Liver (tissue), 9 donors: ENCODE data around the gene LRRFIP2. TPM values are rescaled to one million over a fixed set of nuclear protein-coding genes. Genes with fewer than 3 reads are reported as not detected.

Source experiments
- DNase-seq: peaks from one replicate; pipeline ENCODE4 v3.0.0-alpha.2; 2017; ENCODE audit warnings: low spot score
- H3K27ac ChIP-seq, 2 donors: one replicate each; pipeline ENCODE4 v1.7.0; 2013; ENCODE audit warnings: inconsistent platforms in 2 of 2, low read length in 2 of 2, control low read depth in 1 of 2, low read depth in 1 of 2, mild to moderate bottlenecking in 1 of 2
- H3K27me3 ChIP-seq, 4 donors: one replicate each; pipeline versions ENCODE4 v1.6.1 to v1.7.0; 2013; ENCODE audit warnings: low read length in 3 of 4, inconsistent platforms in 1 of 4, mild to moderate bottlenecking in 1 of 4, moderate library complexity in 1 of 4; ENCODE audit not compliant: control insufficient read depth in 4 of 4, insufficient read depth in 4 of 4
- H3K36me3 ChIP-seq, 4 donors: one replicate each; pipeline versions ENCODE4 v1.6.1 to v1.7.0; 2013; ENCODE audit warnings: low read length in 3 of 4, mild to moderate bottlenecking in 3 of 4, low read depth in 1 of 4, moderate library complexity in 1 of 4; ENCODE audit not compliant: control insufficient read depth in 4 of 4, insufficient read depth in 3 of 4
- H3K4me1 ChIP-seq, 4 donors: one replicate each; pipeline versions ENCODE4 v1.6.1 to v1.7.0; 2013; ENCODE audit warnings: low read length in 3 of 4, mild to moderate bottlenecking in 3 of 4, moderate library complexity in 1 of 4; ENCODE audit not compliant: control insufficient read depth in 4 of 4, insufficient read depth in 4 of 4
- H3K4me3 ChIP-seq, 3 donors: one replicate each; pipeline versions ENCODE4 v1.6.1 to v1.7.0; 2013; ENCODE audit warnings: low read length in 3 of 3, control low read depth in 1 of 3, low read depth in 1 of 3, mild to moderate bottlenecking in 1 of 3
- H3K9ac ChIP-seq, 2 donors: one replicate each; pipeline ENCODE4 v1.7.0; 2013; ENCODE audit warnings: low read length in 2 of 2, mild to moderate bottlenecking in 2 of 2, moderate library complexity in 2 of 2, control low read depth in 1 of 2, low read depth in 1 of 2
- H3K9me3 ChIP-seq, 4 donors: one replicate each; pipeline versions ENCODE4 v1.6.1 to v1.7.0; 2013; ENCODE audit warnings: low read length in 3 of 4; ENCODE audit not compliant: control insufficient read depth in 4 of 4
- EGR1 ChIP-seq, 2 donors: IDR thresholded peaks; 2 replicates each; pipeline ENCODE4 v1.6.1; 2016 to 2018; ENCODE audit warnings: antibody characterized with exemption in 2 of 2, low read depth in 2 of 2
- FOXA1 ChIP-seq: IDR thresholded peaks from 2 replicates; pipeline ENCODE4 v1.6.1; 2016; ENCODE audit warnings: antibody characterized with exemption
- FOXA2 ChIP-seq: IDR thresholded peaks from 2 replicates; pipeline ENCODE4 v1.6.1; 2016; ENCODE audit warnings: antibody characterized with exemption
- GABPA ChIP-seq, 2 donors: IDR thresholded peaks in 1 of 2; conservative IDR thresholded peaks in 1 of 2; 2 replicates each; pipeline ENCODE4 v1.6.1; 2016; ENCODE audit warnings: antibody characterized with exemption in 2 of 2, mild to moderate bottlenecking in 1 of 2, moderate library complexity in 1 of 2
- HNF4G ChIP-seq: IDR thresholded peaks from 2 replicates; pipeline ENCODE4 v1.6.1; 2016; ENCODE audit warnings: antibody characterized with exemption
- NR2F2 ChIP-seq: IDR thresholded peaks from 2 replicates; pipeline ENCODE4 v1.6.1; 2016; ENCODE audit warnings: antibody characterized with exemption
- RAD21 ChIP-seq, 2 donors: IDR thresholded peaks; 2 replicates each; pipeline ENCODE4 v1.6.1; 2016; ENCODE audit warnings: antibody characterized with exemption in 2 of 2, mild to moderate bottlenecking in 2 of 2
- RXRA ChIP-seq, 2 donors: IDR thresholded peaks; 2 replicates each; pipeline ENCODE4 v1.6.1; 2017 to 2018; ENCODE audit warnings: antibody characterized with exemption in 2 of 2, mild to moderate bottlenecking in 1 of 2
- TAF1 ChIP-seq: conservative IDR thresholded peaks from 2 replicates; pipeline ENCODE4 v1.6.1; 2016; ENCODE audit warnings: antibody characterized with exemption, mild to moderate bottlenecking
- YY1 ChIP-seq: IDR thresholded peaks from 2 replicates; pipeline ENCODE4 v1.6.1; 2016; ENCODE audit warnings: antibody characterized with exemption, mild to moderate bottlenecking
- WGBS: extraction: QIAGEN DNeasy Blood & Tissue Kit; methylation state at CpG from one replicate; pipeline ENCODE4 v1.1.7; 2013; 5-methylcytosine and 5-hydroxymethylcytosine counted together
- polyA plus RNA-seq, 2 donors: library from polyadenylated mRNA; stranded (reverse) in 1 of 2; unstranded in 1 of 2; fragments of 200-250 nt in 1 of 2; fragments of >200 nt in 1 of 2; fragmentation: Nextera tagmentation in 1 of 2; extraction: Ambion mirVana in 1 of 2; gene quantifications; one replicate each; pipeline versions ENCODE4 v1.2.1 to v1.2.3, GENCODE V29; 2013 to 2015
- total RNA-seq, 2 donors: library from RNA; depleted of rRNA; stranded (reverse); fragments of >200 nt; gene quantifications; one replicate each; pipeline ENCODE4 v1.2.3, GENCODE V29; 2014
- TF ChIP-seq, protein P1 (sequence below): IDR thresholded peaks from 2 replicates; pipeline ENCODE4 v1.6.1; 2016; ENCODE audit warnings: antibody characterized with exemption, mild to moderate bottlenecking
- TF ChIP-seq, protein P2 (sequence below): IDR thresholded peaks from 2 replicates; pipeline ENCODE4 v1.6.1; 2016; ENCODE audit warnings: antibody characterized with exemption
- TF ChIP-seq, protein P3 (sequence below): fragments of 150-350 bp; IDR thresholded peaks from 2 replicates; pipeline ENCODE4 v1.5.1; 2017; ENCODE audit warnings: improper control_type of control experiment, low read depth, low read length; ENCODE audit not compliant: missing input control
- TF ChIP-seq, protein P4 (sequence below): IDR thresholded peaks from 2 replicates; pipeline ENCODE4 v1.6.1; 2016; ENCODE audit warnings: antibody characterized with exemption
- TF ChIP-seq, protein P5 (sequence below): IDR thresholded peaks from 2 replicates; pipeline ENCODE4 v1.6.1; 2016; ENCODE audit warnings: antibody characterized with exemption
- donor health status: healthy.
- donor health status: healthy.
- donor health status: healthy.
- donor health status: healthy.
- donor health status: healthy.

The LRRFIP2 gene
- total and polyA plus RNA-seq, 4 donors, result 22.6 to 56.9 (median 39.8) TPM

DNA sequence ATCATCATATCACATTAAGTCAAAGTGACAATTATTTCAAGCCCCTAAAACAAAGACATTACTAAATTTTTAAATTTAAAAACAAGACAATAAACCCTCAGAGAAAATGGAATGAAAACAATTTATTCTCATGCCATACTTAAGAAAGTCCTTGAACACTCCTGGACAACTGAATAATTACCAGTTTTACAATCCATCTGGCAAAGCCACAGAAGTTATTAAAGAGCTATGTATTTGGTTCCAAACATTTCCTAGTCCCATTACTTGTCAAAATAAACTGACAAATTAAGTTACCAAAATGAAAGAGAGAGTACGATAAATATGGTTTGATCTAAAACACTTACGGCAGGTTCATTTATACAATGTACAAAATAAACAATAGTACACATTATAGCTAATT is 63.2 kb downstream of the LRRFIP2 start (continued):
- TF ChIP-seq, protein P1, sequence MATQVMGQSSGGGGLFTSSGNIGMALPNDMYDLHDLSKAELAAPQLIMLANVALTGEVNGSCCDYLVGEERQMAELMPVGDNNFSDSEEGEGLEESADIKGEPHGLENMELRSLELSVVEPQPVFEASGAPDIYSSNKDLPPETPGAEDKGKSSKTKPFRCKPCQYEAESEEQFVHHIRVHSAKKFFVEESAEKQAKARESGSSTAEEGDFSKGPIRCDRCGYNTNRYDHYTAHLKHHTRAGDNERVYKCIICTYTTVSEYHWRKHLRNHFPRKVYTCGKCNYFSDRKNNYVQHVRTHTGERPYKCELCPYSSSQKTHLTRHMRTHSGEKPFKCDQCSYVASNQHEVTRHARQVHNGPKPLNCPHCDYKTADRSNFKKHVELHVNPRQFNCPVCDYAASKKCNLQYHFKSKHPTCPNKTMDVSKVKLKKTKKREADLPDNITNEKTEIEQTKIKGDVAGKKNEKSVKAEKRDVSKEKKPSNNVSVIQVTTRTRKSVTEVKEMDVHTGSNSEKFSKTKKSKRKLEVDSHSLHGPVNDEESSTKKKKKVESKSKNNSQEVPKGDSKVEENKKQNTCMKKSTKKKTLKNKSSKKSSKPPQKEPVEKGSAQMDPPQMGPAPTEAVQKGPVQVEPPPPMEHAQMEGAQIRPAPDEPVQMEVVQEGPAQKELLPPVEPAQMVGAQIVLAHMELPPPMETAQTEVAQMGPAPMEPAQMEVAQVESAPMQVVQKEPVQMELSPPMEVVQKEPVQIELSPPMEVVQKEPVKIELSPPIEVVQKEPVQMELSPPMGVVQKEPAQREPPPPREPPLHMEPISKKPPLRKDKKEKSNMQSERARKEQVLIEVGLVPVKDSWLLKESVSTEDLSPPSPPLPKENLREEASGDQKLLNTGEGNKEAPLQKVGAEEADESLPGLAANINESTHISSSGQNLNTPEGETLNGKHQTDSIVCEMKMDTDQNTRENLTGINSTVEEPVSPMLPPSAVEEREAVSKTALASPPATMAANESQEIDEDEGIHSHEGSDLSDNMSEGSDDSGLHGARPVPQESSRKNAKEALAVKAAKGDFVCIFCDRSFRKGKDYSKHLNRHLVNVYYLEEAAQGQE, result no peak
- TF ChIP-seq HNF4G, result no peak

DNA sequence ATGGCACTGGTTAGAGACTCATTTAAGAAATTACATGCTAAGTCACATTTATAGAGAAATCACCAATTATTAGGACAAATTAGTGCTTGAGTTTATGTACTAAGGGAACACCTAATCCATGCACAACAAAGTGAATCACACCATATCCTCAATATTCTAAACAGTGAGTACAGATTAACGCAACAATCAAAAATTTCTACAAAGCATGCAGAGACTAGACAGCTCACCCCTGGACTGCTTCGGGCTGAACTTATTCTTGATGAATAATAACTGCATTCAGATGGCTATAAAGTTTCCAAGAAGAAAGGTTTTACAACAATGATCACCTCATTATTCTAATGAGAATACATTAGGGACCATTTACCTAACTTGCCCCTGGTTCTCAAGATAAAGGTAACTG is 66.5 kb downstream of the LRRFIP2 start:
- Histone ChIP-seq H3K9me3 (no peaks in the 10 kb centered on the region), H3K4me1 (no peaks in the 10 kb centered on the region), H3K4me3 (no peak overlapping the region), H3K27ac (no peak overlapping the region), H3K9ac (no peak overlapping the region), H3K27me3 (no peaks in the 10 kb centered on the region), H3K36me3 (peaks cover 0 to 4% (median under 1%) of the 10 kb centered on the region in 4 donors)
- DNase-seq, result no peak
- 97% methylated on average over 2 of the region's 2 CpGs for WGBS
- TF ChIP-seq NR2F2, result no peak
- TF ChIP-seq RAD21 (IDR thresholded peaks at IDR 0.05), result no peak
- no peak for TF ChIP-seq FOXA1
- TF ChIP-seq, protein P2, sequence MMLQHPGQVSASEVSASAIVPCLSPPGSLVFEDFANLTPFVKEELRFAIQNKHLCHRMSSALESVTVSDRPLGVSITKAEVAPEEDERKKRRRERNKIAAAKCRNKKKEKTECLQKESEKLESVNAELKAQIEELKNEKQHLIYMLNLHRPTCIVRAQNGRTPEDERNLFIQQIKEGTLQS, result no peak
- TF ChIP-seq, protein P3, sequence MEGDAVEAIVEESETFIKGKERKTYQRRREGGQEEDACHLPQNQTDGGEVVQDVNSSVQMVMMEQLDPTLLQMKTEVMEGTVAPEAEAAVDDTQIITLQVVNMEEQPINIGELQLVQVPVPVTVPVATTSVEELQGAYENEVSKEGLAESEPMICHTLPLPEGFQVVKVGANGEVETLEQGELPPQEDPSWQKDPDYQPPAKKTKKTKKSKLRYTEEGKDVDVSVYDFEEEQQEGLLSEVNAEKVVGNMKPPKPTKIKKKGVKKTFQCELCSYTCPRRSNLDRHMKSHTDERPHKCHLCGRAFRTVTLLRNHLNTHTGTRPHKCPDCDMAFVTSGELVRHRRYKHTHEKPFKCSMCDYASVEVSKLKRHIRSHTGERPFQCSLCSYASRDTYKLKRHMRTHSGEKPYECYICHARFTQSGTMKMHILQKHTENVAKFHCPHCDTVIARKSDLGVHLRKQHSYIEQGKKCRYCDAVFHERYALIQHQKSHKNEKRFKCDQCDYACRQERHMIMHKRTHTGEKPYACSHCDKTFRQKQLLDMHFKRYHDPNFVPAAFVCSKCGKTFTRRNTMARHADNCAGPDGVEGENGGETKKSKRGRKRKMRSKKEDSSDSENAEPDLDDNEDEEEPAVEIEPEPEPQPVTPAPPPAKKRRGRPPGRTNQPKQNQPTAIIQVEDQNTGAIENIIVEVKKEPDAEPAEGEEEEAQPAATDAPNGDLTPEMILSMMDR, result no peak
- TF ChIP-seq YY1, result no peak
- no peak for TF ChIP-seq TAF1
- TF ChIP-seq RXRA (IDR thresholded peaks at IDR 0.05), result no peak
- TF ChIP-seq, protein P4, sequence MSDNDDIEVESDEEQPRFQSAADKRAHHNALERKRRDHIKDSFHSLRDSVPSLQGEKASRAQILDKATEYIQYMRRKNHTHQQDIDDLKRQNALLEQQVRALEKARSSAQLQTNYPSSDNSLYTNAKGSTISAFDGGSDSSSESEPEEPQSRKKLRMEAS, result no peak
- no peak for TF ChIP-seq GABPA (IDR thresholded peaks at IDR 0.05 in 1 of 2, conservative IDR thresholded peaks at IDR 0.05 in 1 of 2)
- no peak for TF ChIP-seq EGR1 (IDR thresholded peaks at IDR 0.05; ENCODE audit: low read depth in 2 of 2)
- TF ChIP-seq, protein P5, sequence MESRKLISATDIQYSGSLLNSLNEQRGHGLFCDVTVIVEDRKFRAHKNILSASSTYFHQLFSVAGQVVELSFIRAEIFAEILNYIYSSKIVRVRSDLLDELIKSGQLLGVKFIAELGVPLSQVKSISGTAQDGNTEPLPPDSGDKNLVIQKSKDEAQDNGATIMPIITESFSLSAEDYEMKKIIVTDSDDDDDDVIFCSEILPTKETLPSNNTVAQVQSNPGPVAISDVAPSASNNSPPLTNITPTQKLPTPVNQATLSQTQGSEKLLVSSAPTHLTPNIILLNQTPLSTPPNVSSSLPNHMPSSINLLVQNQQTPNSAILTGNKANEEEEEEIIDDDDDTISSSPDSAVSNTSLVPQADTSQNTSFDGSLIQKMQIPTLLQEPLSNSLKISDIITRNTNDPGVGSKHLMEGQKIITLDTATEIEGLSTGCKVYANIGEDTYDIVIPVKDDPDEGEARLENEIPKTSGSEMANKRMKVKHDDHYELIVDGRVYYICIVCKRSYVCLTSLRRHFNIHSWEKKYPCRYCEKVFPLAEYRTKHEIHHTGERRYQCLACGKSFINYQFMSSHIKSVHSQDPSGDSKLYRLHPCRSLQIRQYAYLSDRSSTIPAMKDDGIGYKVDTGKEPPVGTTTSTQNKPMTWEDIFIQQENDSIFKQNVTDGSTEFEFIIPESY, result no peak
- no peak for TF ChIP-seq FOXA2
- no peak for TF ChIP-seq HNF4G
